ENCODE data around the gene INO80.

INO80 gene

DNA sequence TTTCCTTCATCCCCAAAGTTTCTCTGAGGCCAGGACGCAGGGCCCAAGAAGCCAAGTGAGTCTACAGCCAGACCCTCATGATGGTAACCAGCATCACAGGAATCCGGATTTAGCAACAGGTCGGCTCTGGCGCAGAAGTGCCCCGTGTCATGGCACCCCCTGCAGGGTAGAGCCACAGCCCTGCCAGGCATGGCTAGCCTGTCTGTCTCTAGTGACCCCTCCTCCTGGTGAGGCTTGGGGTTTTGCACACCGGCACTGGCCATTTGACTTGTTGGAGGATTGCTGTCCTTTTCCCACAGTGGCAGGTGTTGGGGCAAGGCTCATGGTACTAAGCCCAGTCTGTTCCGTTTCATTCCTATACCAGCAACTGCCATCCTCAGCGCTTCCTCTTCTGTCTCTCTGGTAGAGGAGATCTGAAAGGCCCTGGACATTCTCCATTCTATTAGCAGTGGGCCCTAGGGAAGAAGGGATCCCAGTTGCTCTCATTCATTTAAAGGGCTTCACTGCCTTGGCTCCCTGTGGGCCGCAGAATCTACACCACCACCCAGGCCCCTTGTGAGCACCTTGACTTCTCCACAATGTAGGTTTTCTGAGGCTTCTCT, 172.2 kb downstream of the INO80 start:
- DNase-seq (ENCODE audit: low read depth), result no peak
- no peaks in the 10 kb centered on the region for H3K9me3 ChIP-seq (ENCODE audit: control insufficient read depth, low read length)
- peaks cover 13% of the 10 kb centered on the region for H3K27me3 ChIP-seq (replicated peaks; ENCODE audit: control insufficient read depth, insufficient read depth, low read length)
- H3K4me3 ChIP-seq (ENCODE audit: low read length), result no peak overlapping the region
- H3K36me3 ChIP-seq (ENCODE audit: control insufficient read depth, insufficient read depth, low read length, severe bottlenecking), result no peaks in the 10 kb centered on the region
- peaks cover 13% of the 10 kb centered on the region for H3K4me1 ChIP-seq (ENCODE audit: control insufficient read depth, insufficient read depth, low read length)
- no peak overlapping the region for H3K9ac ChIP-seq (ENCODE audit: low read length)

- Histone ChIP-seq H3K36me3 (ENCODE audit: control insufficient read depth, insufficient read depth, low read length, severe bottlenecking) (no peaks in the 10 kb centered on the region), H3K9me3 (ENCODE audit: control insufficient read depth, low read length) (no peaks in the 10 kb centered on the region), H3K9ac (ENCODE audit: low read length) (no peak overlapping the region), H3K4me1 (ENCODE audit: control insufficient read depth, insufficient read depth, low read length) (peaks cover 13% of the 10 kb centered on the region), H3K27me3 (replicated peaks; ENCODE audit: control insufficient read depth, insufficient read depth, low read length) (peaks cover 13% of the 10 kb centered on the region), H3K4me3 (ENCODE audit: low read length) (no peak overlapping the region)
- no peak for DNase-seq (ENCODE audit: low read depth)
Measured at GRCh38 chr15:40942878-40943277, 173.2 kb downstream of the INO80 start.

- Histone ChIP-seq H3K36me3 (ENCODE audit: control insufficient read depth, insufficient read depth, low read length, severe bottlenecking) (no peaks in the 10 kb centered on the region), H3K9ac (ENCODE audit: low read length) (peak overlapping the region; percentile 78), H3K4me1 (ENCODE audit: control insufficient read depth, insufficient read depth, low read length) (peaks cover 13% of the 10 kb centered on the region), H3K9me3 (ENCODE audit: control insufficient read depth, low read length) (no peaks in the 10 kb centered on the region), H3K27me3 (replicated peaks; ENCODE audit: control insufficient read depth, insufficient read depth, low read length) (peaks cover 13% of the 10 kb centered on the region), H3K4me3 (ENCODE audit: low read length) (peak overlapping the region; percentile 76)
- no peak for DNase-seq (ENCODE audit: low read depth)
Measured at GRCh38 chr15:40942337-40942854, 173.7 kb downstream of the INO80 start.

- Histone ChIP-seq H3K27me3 (replicated peaks; ENCODE audit: control insufficient read depth, insufficient read depth, low read length) (peaks cover 13% of the 10 kb centered on the region), H3K36me3 (ENCODE audit: control insufficient read depth, insufficient read depth, low read length, severe bottlenecking) (no peaks in the 10 kb centered on the region), H3K4me3 (ENCODE audit: low read length) (peak overlapping the region; percentile 76), H3K9me3 (ENCODE audit: control insufficient read depth, low read length) (no peaks in the 10 kb centered on the region), H3K4me1 (ENCODE audit: control insufficient read depth, insufficient read depth, low read length) (peaks cover 13% of the 10 kb centered on the region), H3K9ac (ENCODE audit: low read length) (peak overlapping the region; percentile 78)
- DNase-seq (ENCODE audit: low read depth), result peak; percentile 91
Measured at GRCh38 chr15:40941528-40942336, 174.3 kb downstream of the INO80 start.

DNA sequence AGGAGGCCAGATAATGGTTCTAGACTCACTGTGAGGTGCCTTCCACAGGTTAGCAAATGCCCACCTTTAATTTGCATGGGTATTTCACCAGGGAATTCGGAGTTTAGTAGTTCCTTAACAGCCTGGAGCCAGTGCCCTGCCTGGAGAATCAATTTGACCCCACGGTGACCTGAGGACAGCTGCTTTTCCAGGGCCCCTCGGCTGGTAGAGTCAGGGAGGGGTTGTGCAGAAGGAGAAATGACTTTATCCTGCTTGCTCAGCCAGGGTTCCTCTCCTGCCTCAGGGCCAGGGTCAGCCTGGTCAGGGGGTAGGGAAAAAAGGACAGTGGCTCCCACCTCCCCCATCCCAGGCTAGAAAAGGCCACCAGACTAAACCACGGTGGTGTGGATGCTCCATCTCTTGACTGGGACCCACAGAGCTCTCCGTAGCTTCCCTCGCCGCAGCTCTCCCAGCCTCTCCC, 175.0 kb downstream of the INO80 start:
- no peak for DNase-seq (ENCODE audit: low read depth)
- peak overlapping the region; percentile 74 for H3K9ac ChIP-seq (ENCODE audit: low read length)
- H3K9me3 ChIP-seq (ENCODE audit: control insufficient read depth, low read length), result no peaks in the 10 kb centered on the region
- H3K4me1 ChIP-seq (ENCODE audit: control insufficient read depth, insufficient read depth, low read length), result peaks cover 13% of the 10 kb centered on the region
- H3K36me3 ChIP-seq (ENCODE audit: control insufficient read depth, insufficient read depth, low read length, severe bottlenecking), result no peaks in the 10 kb centered on the region
- H3K4me3 ChIP-seq (ENCODE audit: low read length), result peak overlapping the region; percentile 76
- peaks cover 14% of the 10 kb centered on the region for H3K27me3 ChIP-seq (replicated peaks; ENCODE audit: control insufficient read depth, insufficient read depth, low read length)

DNA sequence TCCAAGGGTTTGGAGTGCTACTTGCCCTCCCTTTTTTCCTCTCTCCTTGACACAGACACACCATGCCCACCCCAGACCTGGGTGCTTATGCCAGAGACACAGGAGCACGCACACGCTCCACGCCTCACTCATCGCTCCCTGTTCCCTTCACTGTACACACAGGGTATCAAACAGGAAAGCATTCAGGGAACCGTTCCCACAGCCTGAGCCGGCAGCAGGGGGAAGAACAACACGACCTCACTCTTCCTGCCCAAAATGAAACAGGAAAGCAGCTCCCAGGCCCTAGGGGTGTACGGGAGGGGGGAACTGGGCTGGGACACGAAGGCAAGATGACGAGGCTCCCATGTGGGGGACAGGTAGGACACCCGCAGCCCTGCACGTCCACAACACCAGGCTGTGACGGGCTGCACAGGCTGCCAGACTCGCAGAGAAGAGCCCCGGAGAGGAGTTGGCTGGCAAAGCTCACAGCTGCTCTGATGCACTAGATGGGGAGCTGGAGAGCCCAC, 175.7 kb downstream of the INO80 start:
- no peak for DNase-seq (ENCODE audit: low read depth)
- Histone ChIP-seq H3K9me3 (ENCODE audit: control insufficient read depth, low read length) (no peaks in the 10 kb centered on the region), H3K9ac (ENCODE audit: low read length) (no peak overlapping the region), H3K4me3 (ENCODE audit: low read length) (no peak overlapping the region), H3K27me3 (replicated peaks; ENCODE audit: control insufficient read depth, insufficient read depth, low read length) (peaks cover 18% of the 10 kb centered on the region), H3K4me1 (ENCODE audit: control insufficient read depth, insufficient read depth, low read length) (peaks cover 13% of the 10 kb centered on the region), H3K36me3 (ENCODE audit: control insufficient read depth, insufficient read depth, low read length, severe bottlenecking) (no peaks in the 10 kb centered on the region)

- no peak overlapping the region for H3K9ac ChIP-seq (ENCODE audit: low read length)
- peaks cover 15% of the 10 kb centered on the region for H3K27me3 ChIP-seq (replicated peaks; ENCODE audit: control insufficient read depth, insufficient read depth, low read length)
- no peak overlapping the region for H3K4me3 ChIP-seq (ENCODE audit: low read length)
- peaks cover 13% of the 10 kb centered on the region for H3K4me1 ChIP-seq (ENCODE audit: control insufficient read depth, insufficient read depth, low read length)
- no peaks in the 10 kb centered on the region for H3K9me3 ChIP-seq (ENCODE audit: control insufficient read depth, low read length)
- no peak for DNase-seq (ENCODE audit: low read depth)
- H3K36me3 ChIP-seq (ENCODE audit: control insufficient read depth, insufficient read depth, low read length, severe bottlenecking), result no peaks in the 10 kb centered on the region
Measured at GRCh38 chr15:40938536-40938870, 177.6 kb downstream of the INO80 start.

- Histone ChIP-seq H3K4me1 (ENCODE audit: control insufficient read depth, insufficient read depth, low read length) (peaks cover 13% of the 10 kb centered on the region), H3K9ac (ENCODE audit: low read length) (no peak overlapping the region), H3K9me3 (ENCODE audit: control insufficient read depth, low read length) (no peaks in the 10 kb centered on the region), H3K27me3 (replicated peaks; ENCODE audit: control insufficient read depth, insufficient read depth, low read length) (peaks cover 16% of the 10 kb centered on the region), H3K4me3 (ENCODE audit: low read length) (no peak overlapping the region), H3K36me3 (ENCODE audit: control insufficient read depth, insufficient read depth, low read length, severe bottlenecking) (no peaks in the 10 kb centered on the region)
- no peak for DNase-seq (ENCODE audit: low read depth)
Measured at GRCh38 chr15:40937762-40938535, 178.1 kb downstream of the INO80 start.

DNA sequence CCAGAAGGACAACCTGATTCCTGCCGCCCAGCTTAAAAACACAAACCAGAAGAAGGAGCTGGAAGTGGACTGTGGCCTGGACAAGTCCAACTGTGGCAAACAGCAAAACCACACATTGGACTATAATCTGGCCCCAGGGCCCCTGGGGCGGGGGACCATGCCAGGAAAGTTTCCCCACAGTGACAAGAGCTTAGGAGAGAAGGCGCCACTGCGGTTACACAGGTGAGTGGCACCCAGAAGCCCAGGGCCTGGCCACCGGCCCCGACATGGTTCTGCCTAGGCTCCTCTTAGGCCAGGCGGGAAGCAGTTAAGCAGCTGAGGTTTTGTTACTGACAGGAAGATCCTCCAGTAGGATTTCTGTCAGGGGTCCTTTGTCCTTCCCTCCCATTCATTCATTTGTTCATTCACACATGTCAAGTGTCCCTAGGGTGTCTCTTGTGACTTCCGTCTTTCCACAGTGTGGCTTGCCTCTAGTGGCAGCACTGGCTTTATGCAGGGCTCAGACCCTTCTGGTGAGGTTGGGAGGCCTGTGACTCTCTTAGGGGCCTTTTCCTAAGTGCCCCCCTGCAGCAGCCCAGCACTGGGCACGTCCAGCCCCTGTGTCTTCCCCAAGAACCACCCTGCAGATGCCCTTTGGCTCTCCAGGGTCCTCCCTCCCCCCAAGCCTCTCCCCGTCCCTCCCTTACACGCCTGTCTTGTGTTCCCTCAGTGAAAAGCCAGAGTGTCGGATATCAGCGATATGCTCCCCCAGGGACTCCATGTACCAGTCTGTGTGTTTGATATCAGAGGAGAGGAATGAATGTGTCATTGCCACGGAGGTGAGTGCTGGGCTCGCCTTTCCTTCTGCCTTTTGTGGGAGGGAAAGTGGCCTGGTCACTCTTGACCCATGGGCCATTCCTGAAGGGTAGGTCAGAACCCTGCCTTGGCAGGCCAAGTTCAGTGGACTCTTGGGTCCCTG, 179.1 kb downstream of the INO80 start:
- H3K9me3 ChIP-seq (ENCODE audit: control insufficient read depth, low read length), result no peaks in the 10 kb centered on the region
- peaks cover 26% of the 10 kb centered on the region for H3K27me3 ChIP-seq (replicated peaks; ENCODE audit: control insufficient read depth, insufficient read depth, low read length)
- peaks cover 6% of the 10 kb centered on the region for H3K4me1 ChIP-seq (ENCODE audit: control insufficient read depth, insufficient read depth, low read length)
- H3K9ac ChIP-seq (ENCODE audit: low read length), result no peak overlapping the region
- no peaks in the 10 kb centered on the region for H3K36me3 ChIP-seq (ENCODE audit: control insufficient read depth, insufficient read depth, low read length, severe bottlenecking)
- peak; percentile 62 for DNase-seq (ENCODE audit: low read depth)
- H3K4me3 ChIP-seq (ENCODE audit: low read length), result no peak overlapping the region

DNA sequence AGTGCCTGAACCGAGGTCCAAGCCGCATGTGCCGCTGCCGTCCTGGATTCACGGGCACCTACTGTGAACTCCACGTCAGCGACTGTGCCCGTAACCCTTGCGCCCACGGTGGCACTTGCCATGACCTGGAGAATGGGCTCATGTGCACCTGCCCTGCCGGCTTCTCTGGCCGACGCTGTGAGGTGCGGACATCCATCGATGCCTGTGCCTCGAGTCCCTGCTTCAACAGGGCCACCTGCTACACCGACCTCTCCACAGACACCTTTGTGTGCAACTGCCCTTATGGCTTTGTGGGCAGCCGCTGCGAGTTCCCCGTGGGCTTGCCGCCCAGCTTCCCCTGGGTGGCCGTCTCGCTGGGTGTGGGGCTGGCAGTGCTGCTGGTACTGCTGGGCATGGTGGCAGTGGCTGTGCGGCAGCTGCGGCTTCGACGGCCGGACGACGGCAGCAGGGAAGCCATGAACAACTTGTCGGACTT, 179.8 kb downstream of the INO80 start:
- no peaks in the 10 kb centered on the region for H3K9me3 ChIP-seq (ENCODE audit: control insufficient read depth, low read length)
- H3K9ac ChIP-seq (ENCODE audit: low read length), result no peak overlapping the region
- DNase-seq (ENCODE audit: low read depth), result no peak
- H3K4me3 ChIP-seq (ENCODE audit: low read length), result no peak overlapping the region
- H3K4me1 ChIP-seq (ENCODE audit: control insufficient read depth, insufficient read depth, low read length), result peaks cover 2% of the 10 kb centered on the region
- H3K36me3 ChIP-seq (ENCODE audit: control insufficient read depth, insufficient read depth, low read length, severe bottlenecking), result no peaks in the 10 kb centered on the region
- H3K27me3 ChIP-seq (replicated peaks; ENCODE audit: control insufficient read depth, insufficient read depth, low read length), result peaks cover 33% of the 10 kb centered on the region
